Lower leg skin (tissue), 3 donors: Measurements from ENCODE around the gene TTLL1.

Experiments used
- CTCF ChIP-seq, 3 donors: fragments of 450-650 bp; IDR thresholded peaks; one replicate each; pipeline ENCODE4 v1.5.1; 2016; ENCODE audit warnings: antibody characterized with exemption in 3 of 3, mild to moderate bottlenecking in 3 of 3, moderate library complexity in 2 of 3
- POLR2A ChIP-seq, 2 donors: fragments of 450-650 bp; IDR thresholded peaks; one replicate each; pipeline ENCODE4 v1.6.1; 2016 to 2017; ENCODE audit warnings: antibody characterized with exemption in 2 of 2, mild to moderate bottlenecking in 1 of 2, moderate library complexity in 1 of 2

GRCh38 chr22:43080616-43081015 is 8.6 kb downstream of the TTLL1 start:
- TF ChIP-seq CTCF (IDR thresholded peaks at IDR 0.05) (no peak), POLR2A (IDR thresholded peaks at IDR 0.05) (no peak)
